HG03064 (cell line): ENCODE measurements around the gene KIF7.

Experiments used
- ATAC-seq: cut with Tn5 transposase; IDR thresholded peaks from one replicate; pipeline ENCODE4 v1.9.1; 2021; ENCODE audit warnings: low read depth; ENCODE audit not compliant: unreplicated experiment

Gene KIF7

DNA sequence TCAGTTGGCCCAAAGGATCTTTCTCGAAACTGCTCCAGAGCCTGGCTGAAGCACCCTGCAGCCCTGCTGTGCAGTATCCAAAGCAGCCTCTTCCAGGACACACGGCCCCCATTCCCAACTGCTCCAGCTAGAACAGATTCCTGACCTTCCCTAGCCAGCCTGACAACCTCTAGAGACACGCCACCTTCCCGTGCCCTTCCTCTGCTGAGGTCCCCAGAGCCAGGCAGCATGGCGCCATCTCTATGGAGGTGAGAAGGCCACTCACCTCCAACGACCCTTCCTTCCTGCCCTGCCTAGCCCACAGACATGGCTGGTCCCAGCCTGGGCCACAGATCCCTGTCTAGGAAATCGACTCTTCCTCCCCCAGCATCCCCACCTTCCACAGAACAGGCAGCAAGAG lies 3.1 kb downstream of the KIF7 start:
- ATAC-seq: no peak

DNA sequence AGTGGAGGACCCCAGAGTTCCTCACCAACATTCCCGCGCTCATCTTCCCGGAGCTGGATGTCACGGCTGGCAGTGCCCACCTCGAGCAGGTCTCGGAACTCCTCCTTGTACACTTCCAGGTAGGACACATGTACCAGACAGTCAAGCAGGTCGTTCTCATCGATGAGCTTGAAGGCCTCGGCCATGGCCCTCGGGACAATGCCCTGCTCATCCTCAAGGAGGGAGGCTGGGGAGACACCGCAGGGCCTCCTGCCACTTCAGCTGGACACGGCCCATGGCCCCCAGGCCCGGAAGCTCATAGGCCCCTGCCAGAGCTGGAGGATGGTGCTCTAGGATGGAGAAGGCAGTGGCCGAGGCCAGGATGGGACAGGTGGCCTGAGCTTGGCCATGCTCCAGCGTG lies 5.6 kb downstream of the KIF7 start:
- no peak for ATAC-seq

DNA sequence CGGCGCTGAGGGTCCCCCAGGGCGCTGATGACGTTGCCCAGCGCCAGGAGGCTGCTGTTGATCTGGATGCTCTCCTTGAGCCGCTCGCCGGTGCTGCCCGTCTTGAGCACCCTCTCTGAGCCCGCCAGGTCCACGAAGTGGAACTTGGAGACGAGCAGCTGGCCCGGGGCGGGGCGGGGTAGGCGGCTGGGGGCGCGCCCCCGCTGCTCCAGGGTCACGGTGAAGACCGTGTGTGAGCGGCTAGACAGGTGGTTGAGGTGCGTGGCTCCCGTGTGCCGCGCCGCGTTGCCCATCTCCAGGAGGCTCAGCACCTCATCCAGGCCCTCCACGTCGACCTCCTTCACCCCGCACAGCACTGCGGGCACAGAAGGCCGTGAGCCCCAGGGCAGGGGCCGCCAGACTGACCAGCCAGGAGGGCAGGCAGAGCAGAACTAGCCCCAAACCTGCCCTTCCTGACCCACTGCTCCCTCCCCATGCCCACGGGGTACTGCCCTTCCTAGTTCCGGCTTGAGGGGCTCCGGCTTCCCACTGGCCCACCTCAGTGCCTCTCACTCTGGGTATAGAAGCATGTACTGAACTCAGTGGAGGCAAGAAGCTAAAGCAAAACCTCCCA lies 6.1 kb downstream of the KIF7 start:
- ATAC-seq: no peak

DNA sequence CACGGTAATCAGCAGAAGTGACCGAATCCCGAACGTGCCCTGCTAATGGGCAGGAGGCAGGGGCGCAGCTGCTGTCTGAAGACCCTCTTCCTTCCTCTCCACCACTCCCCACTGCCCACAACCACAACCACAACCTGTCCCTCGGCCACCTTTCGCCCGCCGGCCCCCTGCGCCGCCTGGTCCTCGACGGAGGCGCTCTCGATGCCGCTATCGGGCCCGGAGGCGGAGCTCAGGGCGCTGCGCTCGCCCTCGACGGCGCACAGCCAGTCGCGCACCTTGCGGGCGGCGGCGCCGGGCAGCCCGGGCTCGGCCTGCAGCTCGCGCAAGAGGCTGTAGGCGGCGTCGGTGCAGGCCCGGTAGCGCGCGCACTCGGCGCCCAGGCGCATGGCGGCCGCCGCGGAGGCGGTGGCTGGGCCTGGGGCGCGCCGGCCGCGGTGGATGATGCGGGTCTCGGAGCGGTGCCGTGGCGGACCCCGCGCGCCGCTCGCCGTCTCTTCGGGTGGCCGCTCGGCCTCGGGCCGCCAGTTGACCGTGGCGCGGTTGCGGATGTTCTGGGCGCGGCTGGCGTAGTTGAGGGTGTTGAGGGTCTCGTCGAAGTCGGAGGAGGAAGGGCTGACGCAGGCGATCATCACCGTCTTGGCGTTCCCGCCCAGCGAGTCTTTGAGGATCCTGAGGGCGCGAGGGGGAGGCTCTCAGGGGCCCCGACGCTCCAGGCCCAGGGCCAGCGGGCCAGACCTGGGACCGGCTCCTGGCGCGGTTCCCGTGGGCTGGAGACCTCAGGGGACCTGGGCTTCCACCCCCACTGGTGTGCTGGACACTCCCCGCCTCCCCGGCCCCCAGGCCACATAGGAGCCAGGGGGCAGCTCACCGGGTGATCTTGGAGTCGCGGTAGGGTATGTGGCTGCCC lies 6.9 kb downstream of the KIF7 start:
- ATAC-seq: no peak

DNA sequence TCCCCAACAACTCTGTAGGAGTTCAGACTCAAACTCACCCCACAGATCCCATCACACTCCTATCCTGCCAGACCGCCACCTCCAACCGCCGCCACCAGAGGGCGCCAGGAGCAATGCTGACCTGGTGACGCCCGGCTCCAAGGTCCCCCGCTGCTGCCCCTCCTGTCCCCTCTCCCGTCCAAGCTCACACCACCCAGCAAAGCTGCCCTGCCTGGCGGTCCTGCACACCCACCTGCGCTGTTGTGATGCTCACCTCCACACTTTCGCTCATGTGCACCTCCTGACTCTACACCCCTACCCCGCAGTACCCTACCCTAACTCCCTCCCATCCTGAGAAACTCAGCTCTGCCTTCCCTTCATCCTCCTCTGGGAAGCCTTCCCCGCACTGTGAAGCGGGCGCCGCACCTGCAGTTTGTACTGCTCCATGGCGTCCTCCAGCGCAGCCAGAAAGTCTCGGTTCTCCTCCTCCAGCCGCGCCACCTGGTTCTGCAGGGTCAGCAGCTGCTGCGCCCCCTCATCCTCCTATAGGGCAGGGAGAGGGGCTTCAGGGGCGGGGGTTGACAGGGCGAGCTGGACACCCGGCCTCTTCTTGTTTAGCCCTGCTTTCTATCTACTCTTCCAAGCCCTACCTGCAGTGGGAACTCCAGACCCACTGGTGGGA lies 7.9 kb downstream of the KIF7 start:
- ATAC-seq: no peak

DNA sequence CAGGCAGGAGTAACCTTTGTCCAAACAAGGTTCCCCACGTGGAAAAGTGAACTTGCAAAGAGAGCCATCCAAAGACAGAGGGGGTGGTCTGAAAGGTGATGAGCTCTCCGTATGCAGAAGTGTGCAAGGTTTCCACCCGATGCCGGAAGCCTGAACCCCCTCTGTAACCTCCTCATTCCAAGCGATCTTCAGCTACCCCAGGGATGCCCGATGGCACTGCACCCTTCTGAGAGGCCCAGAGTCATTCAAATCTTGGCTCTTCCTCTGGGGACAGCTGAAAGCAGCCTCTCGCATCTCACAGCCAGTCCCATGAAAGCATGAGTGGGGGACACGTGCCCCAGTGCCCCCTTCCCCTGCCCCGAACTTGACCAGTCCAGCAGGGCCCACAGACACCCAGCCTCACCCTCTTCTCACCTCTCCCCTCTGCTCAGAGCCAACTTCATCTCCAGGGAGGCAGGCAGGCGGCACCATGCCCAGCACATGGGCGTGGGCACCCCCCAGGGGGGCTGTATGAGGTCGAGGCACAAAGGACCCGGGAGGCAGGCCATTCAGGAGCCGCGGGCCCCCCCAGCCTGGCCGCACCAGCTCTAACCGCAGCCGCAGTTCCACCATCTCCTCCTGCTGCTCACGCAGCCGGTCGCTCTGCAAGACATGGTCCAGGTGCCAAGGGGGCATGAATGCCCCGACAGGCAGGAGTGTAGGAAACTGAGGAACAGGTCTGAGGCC lies 8.7 kb downstream of the KIF7 start:
- ATAC-seq: no peak

DNA sequence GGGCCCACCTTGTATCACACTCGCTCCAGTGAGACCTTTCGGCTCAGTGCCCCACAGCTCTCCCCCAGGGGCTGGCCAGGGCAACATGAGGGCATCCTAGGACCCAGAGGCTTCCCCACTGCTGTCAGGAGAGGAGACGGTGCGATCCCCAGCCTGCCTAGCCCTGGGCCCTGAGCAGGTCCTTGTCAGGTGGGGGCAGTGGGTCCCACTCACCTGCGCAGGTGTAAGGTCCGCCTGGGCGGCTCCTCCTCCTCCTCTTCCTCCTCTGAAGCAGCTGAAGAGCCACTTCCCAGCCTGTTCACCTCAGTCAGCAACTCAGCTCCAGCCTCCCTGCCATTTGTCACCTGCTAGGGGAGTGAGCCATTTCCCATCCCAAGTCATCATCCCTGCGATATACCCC lies 9.6 kb downstream of the KIF7 start:
- ATAC-seq: no peak

DNA sequence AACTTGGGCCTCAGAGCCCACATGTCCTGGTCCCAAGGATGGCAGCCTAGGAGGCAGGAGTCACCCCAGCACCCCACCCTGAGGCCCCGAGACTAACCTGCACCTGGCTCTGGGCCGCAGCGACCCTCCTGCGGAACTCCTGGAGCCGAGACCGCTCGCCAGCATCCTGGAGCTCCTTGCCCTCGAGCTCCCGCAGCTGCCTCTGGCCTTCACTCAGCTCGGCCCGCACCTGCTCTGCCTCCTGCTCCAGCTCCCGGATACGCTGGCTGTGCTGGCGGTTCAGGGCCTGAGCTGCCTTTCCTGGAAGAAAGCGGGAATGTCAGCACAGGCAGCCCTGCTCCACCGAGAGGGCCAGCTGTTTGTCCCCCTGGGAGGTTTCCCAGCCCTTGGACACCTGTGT lies 13.2 kb downstream of the KIF7 start:
- ATAC-seq: no peak

DNA sequence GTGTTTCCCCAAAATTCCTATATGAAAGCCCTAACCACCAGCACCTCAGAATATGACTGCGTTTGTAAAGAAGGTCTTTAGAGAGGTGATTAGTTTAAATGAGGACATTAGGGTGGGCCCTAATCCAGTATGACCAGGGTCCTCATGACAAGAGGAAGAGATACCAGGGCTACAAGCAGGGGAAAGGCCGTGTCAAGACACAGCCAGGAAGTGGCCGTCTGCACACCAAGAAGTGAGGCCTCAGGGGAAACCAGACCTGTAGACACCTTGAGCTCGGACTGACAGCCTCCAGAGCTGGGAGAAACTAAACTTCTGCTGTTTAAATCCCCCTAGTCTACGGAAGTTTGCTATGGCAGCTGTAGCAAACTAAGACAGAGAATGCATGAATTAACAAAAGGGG lies 14.2 kb downstream of the KIF7 start:
- no peak for ATAC-seq

DNA sequence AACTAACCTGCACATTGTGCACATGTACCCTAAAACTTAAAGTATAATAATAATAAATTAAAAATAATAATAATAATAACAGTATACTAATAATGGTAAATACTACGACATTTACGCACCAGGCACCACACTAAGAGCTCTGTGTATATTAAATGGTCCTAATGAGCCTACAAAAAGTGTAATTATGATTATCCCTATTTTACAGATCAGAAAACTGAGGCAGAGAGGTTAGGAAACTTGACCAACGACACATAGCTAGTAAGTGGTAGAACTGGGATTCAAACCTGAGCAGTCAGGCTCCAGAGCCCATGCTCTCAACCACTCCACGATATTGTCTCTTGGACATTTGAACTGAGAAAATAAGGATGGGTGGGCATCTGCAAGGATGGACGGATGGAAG lies 15.0 kb downstream of the KIF7 start:
- no peak for ATAC-seq

DNA sequence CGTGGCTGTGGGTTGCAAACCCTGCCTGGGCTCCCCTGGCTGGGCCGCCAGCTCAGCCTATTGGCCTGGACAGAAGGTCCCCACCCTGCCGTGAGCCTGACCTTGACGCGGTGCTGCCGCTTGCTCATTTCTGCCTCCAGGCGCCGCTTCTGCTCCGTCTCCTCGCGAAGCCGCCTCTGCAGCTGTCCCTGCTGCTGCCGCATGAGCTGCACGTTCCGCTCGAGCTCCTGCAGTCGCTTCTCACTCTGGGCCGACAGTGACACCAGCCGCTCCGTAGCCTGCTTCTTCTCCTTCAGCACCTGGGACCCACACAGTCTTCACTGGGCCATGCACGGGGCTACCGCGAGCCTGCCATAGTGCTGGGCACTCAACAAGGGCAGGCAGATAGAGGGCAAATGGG lies 21.7 kb downstream of the KIF7 start:
- ATAC-seq: no peak

DNA sequence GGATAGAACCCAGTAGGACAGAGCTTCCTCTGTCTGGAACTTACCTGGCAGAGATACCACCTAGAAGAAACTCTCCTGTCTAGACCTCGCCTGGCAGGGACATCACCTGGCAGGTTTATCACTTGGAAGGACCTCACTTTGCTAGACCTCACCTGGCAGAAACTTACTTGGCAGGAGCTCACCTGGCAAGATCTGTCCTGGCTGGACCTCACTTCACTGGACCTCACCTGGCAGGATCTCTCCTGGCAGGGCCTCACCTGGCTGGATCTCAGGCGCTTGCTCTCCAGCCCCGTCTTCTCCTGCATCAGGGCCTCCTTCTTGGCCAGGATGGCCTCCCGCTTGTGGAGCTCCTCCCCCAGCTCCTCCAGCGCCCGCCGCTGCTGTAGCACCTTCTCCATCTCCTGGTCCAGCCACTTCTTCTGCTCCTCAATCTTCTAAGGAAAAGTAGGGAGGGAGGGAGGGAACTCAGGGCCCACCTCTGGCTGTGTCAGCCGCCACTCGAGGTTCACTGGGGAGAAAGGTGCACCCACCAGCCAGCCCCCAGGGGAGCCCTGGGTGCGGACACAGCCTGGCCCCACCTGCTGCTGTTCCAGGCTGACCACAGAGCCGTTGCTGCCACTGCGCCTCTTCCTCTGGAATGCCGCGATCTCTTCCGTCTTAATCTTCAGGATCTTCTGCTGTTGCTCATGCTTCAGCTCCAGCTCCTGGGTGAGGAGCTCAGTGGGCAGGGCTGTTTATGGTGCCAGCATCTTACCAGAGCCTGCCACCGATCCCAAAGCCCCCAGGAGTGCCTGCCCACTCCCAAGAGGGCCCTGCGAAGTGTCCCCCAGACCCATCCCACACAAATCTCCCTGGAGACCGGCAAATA lies 22.5 kb downstream of the KIF7 start:
- ATAC-seq: no peak

DNA sequence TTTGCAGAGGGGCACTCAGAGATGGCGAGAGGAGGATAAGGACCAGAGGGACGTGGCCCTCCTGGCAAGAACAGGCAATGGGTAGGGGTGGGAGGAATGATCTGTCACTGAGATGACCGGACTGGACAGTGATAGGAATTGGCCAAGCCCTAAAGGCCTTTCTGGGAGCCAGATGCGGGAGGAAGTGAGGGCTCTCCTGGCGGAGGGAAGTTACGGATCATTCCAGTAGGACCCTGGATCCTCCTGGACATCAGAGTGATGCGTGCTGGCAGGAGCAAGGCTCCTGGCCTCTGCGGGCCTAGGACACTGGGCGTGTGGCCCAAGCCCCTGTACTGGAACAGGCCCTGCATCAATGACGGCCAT lies 23.4 kb downstream of the KIF7 start:
- ATAC-seq: no peak

DNA sequence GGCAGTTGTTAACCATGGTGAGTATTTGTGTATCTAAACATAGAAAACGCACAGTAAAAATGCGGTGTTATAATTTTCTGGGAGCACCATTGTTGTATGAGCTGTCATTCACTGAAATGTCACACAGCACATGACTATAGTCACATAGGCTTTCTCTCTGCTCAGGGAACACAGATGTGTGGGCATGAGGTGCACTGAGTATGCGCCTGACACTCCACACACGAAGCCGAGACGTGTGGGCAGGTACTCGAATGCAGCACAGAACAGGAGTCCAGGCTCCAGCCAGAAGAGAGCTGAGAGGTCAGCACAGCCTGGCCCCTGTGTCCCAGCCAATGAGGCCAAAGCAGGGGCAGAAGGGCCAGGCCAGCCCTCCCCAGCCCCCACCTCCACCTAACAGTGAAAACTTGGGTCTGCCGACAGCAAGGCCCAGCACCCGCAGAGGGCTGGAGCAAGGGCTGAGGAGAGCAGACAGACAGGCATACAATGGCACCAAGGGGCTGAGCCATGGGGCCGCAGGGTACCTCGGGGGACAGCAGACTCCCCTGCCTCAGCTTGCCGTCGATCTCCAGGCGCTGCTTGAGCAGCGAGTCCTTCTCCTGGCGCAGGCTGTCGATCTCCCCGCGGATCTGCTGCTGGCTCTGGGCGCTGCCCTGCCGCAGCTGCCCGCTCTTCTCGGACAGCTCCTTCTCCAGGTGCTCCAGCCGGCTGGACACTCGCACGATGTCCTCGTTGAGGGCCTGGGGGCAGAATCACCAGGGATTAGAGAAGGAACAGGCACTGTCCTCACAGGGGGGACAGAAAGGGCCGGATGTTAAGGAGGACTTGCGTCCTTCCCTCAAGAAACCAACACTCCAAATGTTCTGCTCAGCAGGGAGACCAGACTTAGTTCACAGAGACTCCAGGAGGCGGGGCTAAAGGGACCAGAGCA lies 24.0 kb downstream of the KIF7 start:
- ATAC-seq: no peak

DNA sequence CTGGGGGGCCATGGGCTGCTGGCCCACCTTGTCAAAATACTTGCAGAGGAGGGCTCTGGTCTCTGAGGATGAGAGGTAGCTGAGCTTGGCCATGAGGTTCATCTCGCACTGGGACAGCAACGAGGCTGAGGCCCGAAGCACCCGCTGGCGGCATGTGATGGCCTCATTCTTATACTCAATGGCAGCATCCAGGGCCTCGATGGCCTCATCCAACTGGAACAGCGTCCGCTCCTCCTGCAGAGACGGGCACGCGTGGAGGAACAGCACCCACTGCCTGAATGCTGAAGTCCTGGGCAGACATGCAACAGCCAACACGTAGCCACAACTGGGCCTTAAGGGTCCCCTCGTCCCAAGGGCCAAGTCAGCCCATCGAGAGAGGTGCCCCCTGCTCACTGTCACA lies 25.0 kb downstream of the KIF7 start:
- ATAC-seq: no peak

DNA sequence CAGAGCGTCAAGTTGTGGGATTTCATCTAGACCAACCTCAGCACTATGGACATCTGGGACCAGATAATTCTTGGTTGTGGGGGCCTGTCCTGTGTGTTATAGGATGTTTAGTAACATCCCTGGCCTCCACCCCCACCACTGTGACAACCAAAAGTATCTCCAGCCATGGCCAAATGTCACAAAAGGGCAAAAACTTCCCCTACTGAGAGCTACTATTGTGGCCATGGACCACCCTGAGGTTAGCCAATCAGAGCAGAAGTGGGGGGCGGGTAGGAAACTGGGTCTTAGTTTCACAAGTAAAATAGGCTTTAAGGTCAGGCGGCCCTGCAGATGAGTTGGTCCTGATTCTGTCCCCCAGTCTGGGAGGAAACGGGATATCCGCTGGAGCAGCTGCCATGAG lies 25.4 kb downstream of the KIF7 start:
- ATAC-seq: no peak

DNA sequence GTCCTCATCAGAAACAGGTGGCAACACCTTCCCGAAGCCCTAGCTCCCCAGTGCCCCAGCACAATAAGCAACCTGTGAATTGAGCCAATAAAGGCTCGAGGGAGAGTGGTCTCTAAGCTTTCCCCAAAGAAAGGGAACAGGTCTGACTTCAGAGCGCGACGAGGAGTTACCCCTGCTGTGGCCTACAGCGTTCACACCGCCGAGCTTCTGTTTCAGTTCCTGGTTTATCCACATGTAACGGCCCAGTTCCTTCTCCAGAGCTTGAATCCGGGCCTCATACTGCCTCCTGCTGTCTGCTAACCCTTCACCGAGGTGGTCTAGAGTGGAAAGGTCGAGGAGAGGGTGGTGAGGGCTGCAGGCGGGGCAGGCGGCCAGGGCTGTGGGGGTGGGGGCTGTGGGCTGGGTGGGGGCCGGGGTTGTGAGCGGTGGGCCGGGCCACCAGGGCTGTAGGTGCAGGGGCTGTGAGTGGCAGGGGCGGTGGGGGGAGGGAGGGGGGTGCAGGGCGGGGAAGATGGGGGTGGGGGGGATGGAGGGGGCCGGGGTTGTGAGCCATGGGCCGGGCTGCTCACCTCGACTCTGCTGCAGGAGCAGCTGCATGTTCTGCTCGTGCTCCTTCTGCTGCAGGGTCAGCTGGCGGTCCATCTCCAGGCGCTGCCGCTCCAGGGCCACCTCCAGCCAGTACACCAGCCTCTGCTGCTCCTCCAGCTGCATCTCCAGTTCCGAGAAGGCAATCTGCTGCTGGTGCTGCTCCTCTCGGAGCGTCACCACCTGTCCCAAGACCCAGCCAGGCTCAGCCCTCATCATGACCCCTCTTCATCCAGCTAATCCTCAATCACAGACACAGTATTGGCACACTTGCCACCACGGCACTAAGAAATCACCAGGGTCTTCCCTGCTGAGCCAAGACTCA lies 26.2 kb downstream of the KIF7 start:
- ATAC-seq: no peak

DNA sequence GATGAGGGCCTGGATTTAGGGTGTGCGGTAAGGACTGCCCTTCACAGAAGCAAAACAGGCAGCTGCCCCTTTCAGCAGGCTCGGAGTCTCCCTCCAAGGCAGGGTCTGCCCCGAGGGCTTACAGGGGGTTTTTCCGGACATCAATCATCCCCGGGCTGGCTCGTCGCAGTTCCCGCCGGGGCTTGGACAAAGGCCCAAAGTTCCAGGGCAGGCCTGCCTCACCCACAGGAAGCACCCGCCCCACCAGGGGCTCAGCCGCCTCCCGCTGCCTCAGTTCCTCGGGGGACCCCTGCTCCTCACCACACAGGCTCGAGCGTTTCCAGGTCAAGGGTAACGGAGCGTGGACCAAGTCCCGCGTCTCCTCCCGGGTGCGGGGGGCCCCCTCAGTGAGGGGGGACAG lies 27.0 kb downstream of the KIF7 start:
- ATAC-seq: no peak
